Duodenal mucosa (tissue), 2 donors: ENCODE results near the gene PEAK1.

Experiments used
- H3K27ac ChIP-seq: one replicate; pipeline ENCODE4 v1.7.0; 2013; ENCODE audit warnings: low read depth, low read length
- H3K27me3 ChIP-seq, 2 donors: one replicate each; pipeline ENCODE4 v1.7.0; 2013; ENCODE audit warnings: low read length in 2 of 2, control low read depth in 1 of 2; ENCODE audit not compliant: insufficient read depth in 2 of 2, control insufficient read depth in 1 of 2
- H3K36me3 ChIP-seq, 2 donors: one replicate each; pipeline ENCODE4 v1.7.0; 2013; ENCODE audit warnings: low read length in 2 of 2, control low read depth in 1 of 2; ENCODE audit not compliant: insufficient read depth in 2 of 2, control insufficient read depth in 1 of 2
- H3K4me1 ChIP-seq, 2 donors: one replicate each; pipeline ENCODE4 v1.7.0; 2013; ENCODE audit warnings: low read length in 2 of 2, control low read depth in 1 of 2; ENCODE audit not compliant: insufficient read depth in 2 of 2, control insufficient read depth in 1 of 2
- H3K4me3 ChIP-seq, 2 donors: one replicate each; pipeline ENCODE4 v1.7.0; 2013; ENCODE audit warnings: low read length in 2 of 2, low read depth in 1 of 2
- H3K9ac ChIP-seq, 2 donors: one replicate each; pipeline ENCODE4 v1.7.0; 2013; ENCODE audit warnings: low read length in 2 of 2, low read depth in 1 of 2
- H3K9me3 ChIP-seq, 2 donors: one replicate each; pipeline ENCODE4 v1.7.0; 2013; ENCODE audit warnings: low read length in 2 of 2, control low read depth in 1 of 2; ENCODE audit not compliant: control insufficient read depth in 1 of 2

Gene PEAK1

DNA sequence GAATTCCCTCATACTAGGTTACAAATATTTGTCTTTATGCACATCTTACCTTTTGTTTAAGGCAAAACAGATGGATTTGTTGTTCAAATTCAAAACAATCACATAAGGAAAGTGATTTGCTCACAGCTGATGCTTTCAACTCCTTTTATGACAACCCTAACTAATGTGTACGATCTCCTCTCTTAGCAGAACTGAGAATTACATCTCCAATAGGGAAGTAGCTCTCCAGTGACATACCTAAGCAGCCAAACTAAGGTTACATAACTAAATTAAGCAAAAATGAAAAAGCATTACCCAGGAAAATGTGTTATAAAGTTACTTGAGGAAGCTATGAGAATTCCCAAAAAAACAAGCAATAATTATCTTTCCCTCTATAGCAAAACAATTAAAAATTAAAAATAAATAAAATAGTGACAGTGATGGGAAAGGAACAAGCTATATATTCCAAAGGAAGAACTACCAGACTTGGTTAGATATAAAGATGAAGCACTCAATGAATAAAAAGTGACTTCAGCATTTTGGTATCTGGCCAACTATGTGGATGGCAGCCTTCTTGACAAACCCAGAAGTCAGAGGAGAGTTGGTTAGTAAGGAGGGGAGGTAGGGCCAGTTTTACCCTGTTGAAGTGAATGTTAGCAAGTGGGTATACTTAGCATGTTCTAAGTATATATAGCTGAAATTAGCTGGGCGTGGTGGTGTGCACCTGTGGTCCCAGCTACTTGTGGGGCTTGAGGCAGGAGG is 32.4 kb downstream of the PEAK1 start:
- Histone ChIP-seq H3K27me3 (no peaks in the 10 kb centered on the region), H3K9ac (no peak overlapping the region), H3K36me3 (no peaks in the 10 kb centered on the region), H3K4me1 (no peaks in the 10 kb centered on the region), H3K4me3 (no peak overlapping the region), H3K9me3 (no peaks in the 10 kb centered on the region), H3K27ac (no peak overlapping the region)

DNA sequence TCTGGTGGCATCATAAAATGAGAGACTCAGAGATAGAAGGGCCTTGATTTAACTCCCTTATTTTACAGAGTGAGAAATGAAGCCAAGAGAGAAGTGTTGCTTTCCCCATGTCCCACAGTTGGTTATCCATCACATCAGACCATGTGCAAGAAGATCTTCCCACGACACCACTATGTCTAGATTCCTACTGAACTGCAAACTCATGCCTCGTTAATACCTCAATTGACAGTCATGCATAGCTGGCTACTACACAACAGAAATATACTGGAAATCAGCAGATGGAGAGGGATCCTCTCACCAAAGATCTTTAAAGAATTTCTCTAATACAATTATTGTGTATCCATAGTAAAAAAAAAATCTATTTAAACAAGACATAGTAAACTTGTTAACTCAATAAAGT is 33.3 kb downstream of the PEAK1 start:
- Histone ChIP-seq H3K27ac (no peak overlapping the region), H3K9ac (no peak overlapping the region), H3K9me3 (no peaks in the 10 kb centered on the region), H3K4me1 (no peaks in the 10 kb centered on the region), H3K4me3 (no peak overlapping the region), H3K36me3 (no peaks in the 10 kb centered on the region), H3K27me3 (no peaks in the 10 kb centered on the region)

DNA sequence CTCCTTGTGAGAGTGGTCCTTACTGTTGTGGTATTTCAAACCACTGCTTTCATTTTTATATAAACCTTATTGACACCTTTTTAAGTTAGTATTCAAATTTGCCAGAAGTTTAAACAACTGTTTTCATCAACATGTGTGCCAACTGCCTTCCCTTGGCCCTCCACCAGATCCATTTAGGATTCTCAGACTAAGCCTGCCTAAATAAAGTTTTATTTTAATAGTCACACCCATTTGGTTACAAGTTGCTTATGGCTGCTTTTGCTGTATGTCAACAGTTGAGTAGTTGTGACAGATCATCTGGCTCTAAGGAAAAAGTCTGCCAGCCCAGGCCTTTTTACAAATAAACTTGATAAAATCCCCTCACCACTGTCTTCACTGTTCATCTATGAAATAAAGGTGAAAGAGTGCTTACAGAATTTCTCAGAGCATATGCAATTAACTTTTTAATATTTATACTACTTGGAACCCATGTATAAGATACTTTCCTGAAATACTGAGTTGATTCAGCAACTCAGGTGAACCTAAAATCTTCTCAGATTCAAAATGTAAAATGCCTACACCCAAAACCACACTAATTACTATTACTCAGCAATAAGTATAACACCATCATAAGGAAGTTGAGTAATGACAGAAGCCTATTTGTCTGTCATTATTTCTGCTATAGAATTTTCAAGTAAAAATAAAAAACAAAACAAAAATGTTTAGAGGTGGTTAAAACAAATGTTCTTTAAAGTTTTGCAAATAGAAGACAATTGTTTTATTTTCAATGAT is 35.1 kb downstream of the PEAK1 start:
- Histone ChIP-seq H3K4me3 (no peak overlapping the region), H3K4me1 (no peaks in the 10 kb centered on the region), H3K9ac (no peak overlapping the region), H3K27ac (no peak overlapping the region), H3K36me3 (no peaks in the 10 kb centered on the region), H3K27me3 (no peaks in the 10 kb centered on the region), H3K9me3 (no peaks in the 10 kb centered on the region)

DNA sequence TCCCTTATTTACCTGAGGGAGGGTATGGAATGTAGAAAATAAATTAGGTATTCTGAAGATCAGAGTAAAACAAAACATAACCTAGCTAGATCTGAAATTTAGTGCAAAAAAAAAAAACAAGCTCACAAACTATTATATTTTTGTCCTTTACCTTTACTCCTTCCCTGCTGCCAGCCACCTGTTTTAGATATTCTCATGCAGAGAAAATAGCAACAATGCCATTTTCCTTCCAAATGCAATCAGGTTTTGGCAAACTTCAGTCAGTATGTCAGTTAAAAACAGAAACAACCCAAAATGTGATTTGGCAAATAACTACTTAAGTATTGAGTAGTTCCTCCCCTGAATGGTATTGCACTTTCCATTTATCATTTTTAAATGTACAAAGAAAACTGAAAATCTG is 35.8 kb downstream of the PEAK1 start:
- H3K36me3 ChIP-seq = no peaks in the 10 kb centered on the region
- H3K27me3 ChIP-seq = no peaks in the 10 kb centered on the region
- no peak overlapping the region for H3K27ac ChIP-seq
- no peak overlapping the region for H3K9ac ChIP-seq
- no peaks in the 10 kb centered on the region for H3K4me1 ChIP-seq
- no peaks in the 10 kb centered on the region for H3K9me3 ChIP-seq
- no peak overlapping the region for H3K4me3 ChIP-seq

DNA sequence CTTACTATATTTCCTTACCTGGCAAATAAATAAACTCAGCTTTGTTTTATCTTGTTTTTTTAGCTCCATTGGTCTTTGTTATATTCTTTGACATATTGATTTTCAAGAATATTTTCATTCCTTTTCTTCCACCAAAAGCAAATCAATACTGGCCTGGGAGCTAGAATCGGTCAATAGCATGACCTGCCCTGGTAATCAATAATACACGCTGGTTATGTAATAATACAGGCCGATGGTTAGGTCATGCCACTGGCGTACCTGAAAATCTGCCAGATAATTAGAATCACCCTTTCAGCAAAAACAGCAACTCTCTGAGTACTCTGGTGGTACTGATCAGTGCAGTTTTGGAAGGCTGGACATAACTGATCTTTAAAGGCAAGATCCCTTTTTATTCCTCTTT is 39.9 kb downstream of the PEAK1 start:
- Histone ChIP-seq H3K9ac (no peak overlapping the region), H3K4me1 (no peaks in the 10 kb centered on the region), H3K9me3 (no peaks in the 10 kb centered on the region), H3K27ac (no peak overlapping the region), H3K36me3 (no peaks in the 10 kb centered on the region), H3K4me3 (no peak overlapping the region), H3K27me3 (no peaks in the 10 kb centered on the region)

DNA sequence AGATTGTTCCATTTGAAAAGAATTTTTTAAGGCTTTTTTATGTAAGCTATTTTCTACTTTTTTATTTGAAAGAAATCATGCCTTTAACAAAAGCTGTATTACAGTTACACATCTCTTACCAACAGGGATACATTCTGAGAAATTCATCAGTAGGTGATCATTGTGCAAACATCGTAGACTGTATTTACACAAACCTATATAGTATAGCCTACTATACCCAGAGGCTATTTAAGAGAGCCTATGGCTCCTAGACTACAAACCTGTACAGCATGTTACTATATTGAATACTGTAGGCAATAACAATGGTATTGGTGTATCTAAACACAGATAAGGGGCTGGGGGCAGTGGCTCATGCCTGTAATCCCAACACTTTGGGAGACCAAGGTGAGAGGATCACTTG is 43.1 kb downstream of the PEAK1 start:
- Histone ChIP-seq H3K4me3 (no peak overlapping the region), H3K4me1 (no peaks in the 10 kb centered on the region), H3K9me3 (no peaks in the 10 kb centered on the region), H3K27ac (no peak overlapping the region), H3K9ac (no peak overlapping the region), H3K36me3 (no peaks in the 10 kb centered on the region), H3K27me3 (no peaks in the 10 kb centered on the region)

DNA sequence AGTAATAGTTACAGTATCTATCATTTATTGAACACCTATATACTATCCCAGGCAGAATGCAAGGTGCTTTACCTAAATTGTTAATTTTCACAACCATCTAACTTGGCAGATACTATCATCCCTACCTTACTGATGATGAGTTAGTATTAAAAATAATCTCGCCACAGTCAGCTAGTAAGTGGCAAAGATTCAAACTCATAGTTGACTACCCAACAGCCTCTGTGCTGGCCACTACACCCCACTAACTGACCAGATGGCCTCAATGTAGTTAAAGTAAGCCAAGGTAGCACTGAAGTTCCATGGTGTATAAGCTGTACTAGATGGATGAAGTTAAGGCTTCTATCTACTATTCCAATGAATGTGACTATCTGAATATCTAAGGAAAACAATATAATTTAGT is 44.8 kb downstream of the PEAK1 start:
- Histone ChIP-seq H3K27me3 (no peaks in the 10 kb centered on the region), H3K4me1 (no peaks in the 10 kb centered on the region), H3K4me3 (no peak overlapping the region), H3K9ac (no peak overlapping the region), H3K9me3 (no peaks in the 10 kb centered on the region), H3K36me3 (no peaks in the 10 kb centered on the region), H3K27ac (no peak overlapping the region)

DNA sequence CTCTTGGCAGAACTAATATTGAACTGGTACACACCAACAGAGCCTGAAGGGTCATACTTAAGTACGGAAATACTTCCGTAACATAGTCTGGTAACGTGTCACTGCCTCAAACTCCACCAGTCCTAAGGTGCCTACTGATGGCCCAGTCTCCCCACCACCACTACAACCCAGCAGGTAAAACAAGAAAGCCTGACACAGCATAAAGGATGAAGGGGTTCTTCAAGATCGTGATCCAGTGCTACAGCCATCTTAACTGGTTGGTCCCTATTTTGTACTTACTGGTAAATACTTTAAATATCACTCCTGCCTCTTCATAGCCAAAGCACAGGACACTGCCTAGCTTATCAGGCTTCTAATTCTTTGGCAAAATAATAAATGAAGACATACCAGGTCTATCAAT is 46.5 kb downstream of the PEAK1 start:
- H3K4me1 ChIP-seq = no peaks in the 10 kb centered on the region
- no peak overlapping the region for H3K27ac ChIP-seq
- no peaks in the 10 kb centered on the region for H3K9me3 ChIP-seq
- no peaks in the 10 kb centered on the region for H3K36me3 ChIP-seq
- H3K9ac ChIP-seq = no peak overlapping the region
- H3K27me3 ChIP-seq = no peaks in the 10 kb centered on the region
- no peak overlapping the region for H3K4me3 ChIP-seq

DNA sequence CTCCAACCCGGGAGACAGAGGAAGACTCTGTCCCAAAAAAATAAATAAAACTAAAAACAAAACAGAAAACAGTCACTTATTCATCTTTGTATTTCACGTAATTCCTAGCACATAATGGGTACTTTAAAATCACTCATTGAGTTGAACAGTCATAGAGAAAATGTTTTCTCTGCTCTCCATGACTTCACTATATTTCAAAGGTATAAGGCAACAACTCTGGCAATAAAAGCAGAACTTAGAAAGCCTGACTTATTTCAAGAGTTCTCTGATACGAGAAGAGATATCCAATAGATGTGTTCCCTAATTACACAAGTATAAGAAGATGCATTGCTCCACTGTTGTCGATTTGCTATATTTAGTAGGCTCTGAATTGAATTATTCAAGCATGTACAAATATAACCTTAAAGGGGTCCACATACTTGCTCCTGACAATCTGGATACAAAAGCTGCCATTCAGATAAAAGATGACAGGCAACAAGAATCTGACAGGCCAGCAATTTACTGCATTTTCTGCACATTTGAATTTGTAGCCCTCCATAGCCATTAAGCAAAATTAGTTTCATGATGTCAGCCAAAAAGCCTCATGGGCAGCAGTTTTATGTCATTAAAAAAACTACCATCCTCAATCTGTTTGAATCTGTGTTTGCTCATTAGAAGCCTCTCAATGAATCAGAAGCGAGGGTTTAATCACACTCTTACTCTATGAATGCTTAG is 47.9 kb downstream of the PEAK1 start:
- Histone ChIP-seq H3K9me3 (no peaks in the 10 kb centered on the region), H3K4me3 (no peak overlapping the region), H3K9ac (no peak overlapping the region), H3K27me3 (no peaks in the 10 kb centered on the region), H3K4me1 (no peaks in the 10 kb centered on the region), H3K27ac (no peak overlapping the region), H3K36me3 (no peaks in the 10 kb centered on the region)

DNA sequence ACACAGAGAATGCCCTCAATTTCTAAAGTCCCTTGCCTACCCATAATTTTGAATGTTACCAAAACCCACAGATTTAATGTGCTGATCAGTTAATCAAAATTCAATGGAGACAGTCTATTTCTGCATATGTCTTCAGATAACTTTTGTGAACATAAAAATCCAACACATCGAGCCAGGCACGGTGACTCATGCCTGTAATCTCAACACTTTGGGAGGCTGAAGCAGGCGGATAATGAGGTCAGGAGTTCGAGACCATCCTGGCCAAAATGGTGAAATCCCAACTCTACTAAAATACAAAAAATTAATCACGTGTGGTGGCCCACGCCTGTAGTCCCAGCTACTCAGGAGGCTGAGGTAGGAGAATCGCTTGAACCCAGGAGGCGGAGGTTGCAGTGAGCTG is 49.3 kb downstream of the PEAK1 start:
- no peaks in the 10 kb centered on the region for H3K36me3 ChIP-seq
- H3K27me3 ChIP-seq = no peaks in the 10 kb centered on the region
- no peak overlapping the region for H3K4me3 ChIP-seq
- H3K4me1 ChIP-seq = no peaks in the 10 kb centered on the region
- H3K27ac ChIP-seq = no peak overlapping the region
- no peaks in the 10 kb centered on the region for H3K9me3 ChIP-seq
- no peak overlapping the region for H3K9ac ChIP-seq
